Muscle layer of duodenum (tissue), 2 donors: ENCODE data around the gene PAX8.

Experiments
- H3K27ac ChIP-seq: one replicate; pipeline ENCODE4 v1.7.0; 2013; ENCODE audit warnings: mild to moderate bottlenecking, low read length
- H3K27me3 ChIP-seq: one replicate; pipeline ENCODE4 v1.7.0; 2013; ENCODE audit warnings: low read depth, mild to moderate bottlenecking, control low read depth, low read length
- H3K36me3 ChIP-seq, 2 donors: one replicate each; pipeline ENCODE4 v1.7.0; 2013; ENCODE audit warnings: low read length in 2 of 2, control low read depth in 1 of 2, mild to moderate bottlenecking in 1 of 2; ENCODE audit not compliant: insufficient read depth in 2 of 2, control insufficient read depth in 1 of 2
- H3K4me1 ChIP-seq, 2 donors: one replicate each; pipeline ENCODE4 v1.7.0; 2013; ENCODE audit warnings: low read length in 2 of 2, mild to moderate bottlenecking in 2 of 2, control low read depth in 1 of 2, moderate library complexity in 1 of 2; ENCODE audit not compliant: insufficient read depth in 2 of 2, control insufficient read depth in 1 of 2
- H3K4me3 ChIP-seq, 2 donors: one replicate each; pipeline ENCODE4 v1.7.0; 2013; ENCODE audit warnings: low read length in 2 of 2, low read depth in 1 of 2, mild to moderate bottlenecking in 1 of 2
- H3K9me3 ChIP-seq, 2 donors: one replicate each; pipeline ENCODE4 v1.7.0; 2013; ENCODE audit warnings: low read length in 2 of 2, control low read depth in 1 of 2, mild to moderate bottlenecking in 1 of 2; ENCODE audit not compliant: control insufficient read depth in 1 of 2
- donor health status: healthy.

The PAX8 gene

DNA sequence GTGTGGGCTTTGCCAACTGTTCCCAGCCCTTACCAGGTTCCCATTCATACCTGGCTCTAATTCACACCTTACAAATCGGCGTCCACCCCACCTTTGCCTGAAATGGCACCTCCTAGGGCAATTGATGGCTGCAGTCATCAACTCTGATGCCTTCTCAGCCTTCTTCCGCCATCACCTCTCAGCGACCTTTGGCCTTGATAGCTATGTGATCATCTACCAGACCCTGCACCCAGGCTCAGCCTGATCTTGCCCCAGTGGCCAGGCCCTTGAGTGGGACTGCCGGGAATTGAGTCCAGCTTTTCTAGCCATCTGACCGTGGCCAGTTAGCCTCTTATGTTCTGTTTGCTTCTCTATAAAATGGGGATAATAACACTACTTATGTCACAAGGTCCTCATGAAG, 72.5 kb downstream of the PAX8 start:
- Histone ChIP-seq H3K27me3 (no peaks in the 10 kb centered on the region), H3K4me3 (no peak overlapping the region), H3K27ac (no peak overlapping the region), H3K9me3 (no peaks in the 10 kb centered on the region), H3K36me3 (peaks cover 0 to 3% of the 10 kb centered on the region in 2 donors), H3K4me1 (peaks cover 3 to 4% of the 10 kb centered on the region in 2 donors)

DNA sequence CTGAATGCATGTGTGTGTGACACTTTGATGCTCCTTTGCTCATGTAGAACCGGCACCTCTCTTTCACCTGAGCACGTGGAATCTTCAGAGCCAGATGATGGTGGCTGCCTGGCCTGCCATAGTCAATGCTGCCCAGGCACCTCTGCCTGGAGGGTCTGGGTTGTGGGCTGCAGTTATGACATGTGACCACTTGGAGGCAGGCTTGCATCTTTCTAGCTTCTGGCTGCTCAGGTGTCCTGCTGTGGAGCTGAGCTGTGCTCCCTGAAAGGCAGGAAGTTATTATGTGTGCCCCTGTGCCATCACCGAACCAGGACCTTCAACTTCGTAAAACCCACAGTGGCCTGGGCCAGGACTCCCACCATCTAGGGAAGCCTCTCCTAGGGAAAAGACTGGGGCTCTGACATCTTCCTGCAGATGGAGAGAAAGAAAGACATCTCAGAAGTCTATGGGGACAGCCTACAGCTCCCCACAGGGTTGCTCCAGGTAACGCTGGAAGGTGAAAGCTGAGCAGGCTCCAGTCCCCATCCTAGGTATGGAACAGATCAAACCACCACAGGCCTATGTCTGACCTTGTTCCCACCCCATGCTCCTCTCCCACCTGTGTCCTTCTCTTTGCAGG, 74.7 kb downstream of the PAX8 start:
- Histone ChIP-seq H3K4me3 (no peak overlapping the region), H3K36me3 (peaks cover 0 to 5% of the 10 kb centered on the region in 2 donors), H3K27me3 (no peaks in the 10 kb centered on the region), H3K9me3 (no peaks in the 10 kb centered on the region), H3K27ac (no peak overlapping the region), H3K4me1 (peaks cover 0 to 12% of the 10 kb centered on the region in 2 donors)

DNA sequence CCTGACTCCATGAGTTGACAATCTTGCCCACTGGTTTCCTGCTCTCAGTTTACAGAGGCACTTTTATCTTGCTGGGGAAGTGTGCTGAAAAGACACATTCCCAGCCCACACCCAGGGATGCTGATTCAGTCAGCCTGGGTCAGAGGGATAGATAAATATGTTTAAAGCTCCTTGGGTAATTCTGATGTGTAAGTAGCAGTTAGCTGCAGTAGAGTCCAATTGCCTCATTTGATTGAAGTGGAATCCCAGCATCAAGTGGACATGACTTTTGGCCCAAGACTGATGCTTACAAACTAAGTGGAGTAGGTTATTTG, 75.5 kb downstream of the PAX8 start:
- Histone ChIP-seq H3K4me3 (no peak overlapping the region), H3K4me1 (peaks cover 0 to 18% of the 10 kb centered on the region in 2 donors), H3K36me3 (peaks cover 0 to 5% of the 10 kb centered on the region in 2 donors), H3K27ac (no peak overlapping the region), H3K9me3 (no peaks in the 10 kb centered on the region), H3K27me3 (no peaks in the 10 kb centered on the region)

DNA sequence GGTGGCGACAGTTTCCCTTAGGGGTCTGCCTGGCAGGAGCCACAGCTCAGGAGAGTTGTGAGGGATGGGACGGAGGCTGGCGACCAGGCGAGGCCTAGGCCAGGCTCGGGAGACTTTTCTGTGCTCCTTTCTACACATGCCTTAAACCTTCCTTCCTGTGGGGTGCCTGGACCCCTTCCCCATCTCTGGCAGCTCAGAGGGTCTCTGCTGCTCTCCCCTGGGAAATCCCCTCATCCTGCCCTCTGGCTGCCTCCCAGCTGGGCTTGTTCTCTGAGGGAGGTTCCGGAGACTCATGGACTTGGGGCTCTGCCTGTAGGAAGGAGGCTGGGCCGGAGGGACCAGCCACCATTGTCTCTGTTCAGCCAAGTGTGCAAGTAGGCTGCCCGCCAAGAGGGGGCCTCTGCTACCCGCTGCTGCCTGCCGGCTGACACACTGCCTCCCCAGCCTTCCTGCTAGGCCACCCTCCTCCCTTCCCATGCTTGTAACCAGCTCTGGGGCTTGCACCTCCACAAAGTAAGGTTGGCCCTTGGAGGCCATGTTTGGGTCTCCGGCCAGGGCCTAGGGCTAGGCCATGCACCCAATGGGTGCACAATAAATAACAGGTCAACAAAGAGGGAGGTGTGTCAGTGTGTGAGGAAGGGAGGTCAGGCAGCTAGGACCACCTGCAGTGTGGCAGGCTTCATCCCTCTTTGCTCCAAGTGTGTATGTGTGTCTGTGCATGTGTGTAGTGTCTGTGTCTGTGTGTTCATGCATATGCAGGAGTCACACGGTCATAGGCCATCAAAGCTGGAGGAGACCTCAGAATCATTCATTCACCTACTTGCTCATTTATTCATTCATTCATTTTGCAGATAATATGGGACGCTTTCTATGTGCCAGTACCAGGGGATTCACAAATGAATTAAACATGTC, 76.2 kb downstream of the PAX8 start:
- Histone ChIP-seq H3K36me3 (peaks cover 0 to 5% of the 10 kb centered on the region in 2 donors), H3K27me3 (no peaks in the 10 kb centered on the region), H3K4me1 (peaks cover 0 to 18% of the 10 kb centered on the region in 2 donors), H3K27ac (no peak overlapping the region), H3K4me3 (no peak overlapping the region), H3K9me3 (no peaks in the 10 kb centered on the region)

DNA sequence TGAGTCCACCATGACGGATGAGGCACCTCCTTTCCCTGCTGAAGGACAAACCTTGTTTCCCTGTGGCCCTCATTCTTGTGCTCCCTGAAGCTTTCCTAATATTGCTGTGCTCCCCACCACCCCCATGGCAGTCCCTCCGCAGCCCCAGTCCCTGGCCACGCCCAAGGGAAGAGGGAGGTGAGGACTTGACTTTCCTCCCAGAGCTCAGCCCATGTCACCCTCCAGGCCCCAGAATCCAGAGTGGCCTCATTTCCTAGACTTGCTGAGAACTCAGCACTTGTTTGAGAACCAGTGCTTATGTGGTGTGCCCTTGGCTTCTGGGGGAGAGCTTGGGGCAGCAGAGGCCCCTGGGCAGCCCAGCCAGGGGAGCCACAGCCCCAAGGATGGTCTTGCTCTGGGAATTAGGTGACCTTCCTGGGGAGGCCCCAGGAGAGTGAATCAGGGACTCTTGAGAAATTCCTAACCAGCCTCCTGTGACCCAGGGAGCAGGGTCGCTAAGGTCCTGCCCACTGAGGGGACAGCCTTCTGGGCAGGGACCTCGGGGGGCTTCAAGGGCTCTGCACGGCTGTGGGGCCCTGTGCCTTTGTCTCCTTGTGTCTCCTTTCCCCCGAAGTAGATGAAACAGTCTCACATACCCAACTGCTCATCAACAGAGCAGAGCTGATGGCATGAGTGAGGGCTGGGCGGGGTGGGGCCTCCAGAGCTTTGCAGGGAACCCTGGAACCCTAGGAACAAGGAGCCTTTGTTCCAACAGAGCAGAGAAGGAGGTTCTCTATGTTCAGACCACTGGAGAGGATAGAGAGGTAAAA, 77.0 kb downstream of the PAX8 start:
- Histone ChIP-seq H3K27ac (no peak overlapping the region), H3K4me3 (no peak overlapping the region), H3K27me3 (no peaks in the 10 kb centered on the region), H3K36me3 (peaks cover 0 to 5% of the 10 kb centered on the region in 2 donors), H3K9me3 (no peaks in the 10 kb centered on the region), H3K4me1 (peaks cover 0 to 18% of the 10 kb centered on the region in 2 donors)

DNA sequence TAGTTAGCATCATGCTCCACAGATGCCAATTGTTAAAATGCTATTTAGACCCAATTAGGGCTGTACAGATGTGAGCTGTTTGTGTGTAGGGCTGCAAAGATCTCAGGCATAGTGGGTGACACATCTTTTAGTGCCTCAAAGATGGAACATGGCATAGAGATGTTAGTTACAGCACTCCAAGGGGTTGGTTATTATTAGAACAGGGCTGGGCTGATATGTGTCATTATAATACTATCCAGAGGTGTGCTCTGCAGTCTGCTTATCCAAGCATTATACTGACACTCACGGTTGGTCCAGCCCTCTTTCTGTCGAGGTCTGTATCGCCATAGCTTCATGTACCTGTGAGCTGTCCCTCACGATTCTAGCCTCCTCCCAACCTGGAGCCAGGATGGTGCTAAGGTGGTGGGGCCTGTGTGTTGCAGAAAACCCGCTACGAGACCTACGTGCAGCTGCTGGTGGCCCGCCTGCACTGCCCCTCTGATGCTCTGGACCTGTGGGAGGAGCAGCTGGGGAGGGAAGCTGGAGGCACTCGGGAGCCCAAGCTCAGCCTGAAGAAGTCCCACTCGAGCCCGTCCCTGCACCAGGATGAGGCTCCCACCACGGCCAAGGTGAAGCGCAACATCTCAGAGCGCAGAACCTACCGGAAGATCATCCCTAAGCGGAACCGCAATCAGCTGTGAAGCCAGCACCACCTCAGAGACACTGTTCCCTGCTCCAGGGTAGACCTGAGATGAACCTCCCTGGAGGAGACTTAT, 77.8 kb downstream of the PAX8 start:
- no peaks in the 10 kb centered on the region for H3K27me3 ChIP-seq
- no peaks in the 10 kb centered on the region for H3K9me3 ChIP-seq
- no peak overlapping the region for H3K4me3 ChIP-seq
- H3K36me3 ChIP-seq = peaks cover 0 to 5% of the 10 kb centered on the region in 2 donors
- peaks cover 0 to 18% of the 10 kb centered on the region in 2 donors for H3K4me1 ChIP-seq
- no peak overlapping the region for H3K27ac ChIP-seq

DNA sequence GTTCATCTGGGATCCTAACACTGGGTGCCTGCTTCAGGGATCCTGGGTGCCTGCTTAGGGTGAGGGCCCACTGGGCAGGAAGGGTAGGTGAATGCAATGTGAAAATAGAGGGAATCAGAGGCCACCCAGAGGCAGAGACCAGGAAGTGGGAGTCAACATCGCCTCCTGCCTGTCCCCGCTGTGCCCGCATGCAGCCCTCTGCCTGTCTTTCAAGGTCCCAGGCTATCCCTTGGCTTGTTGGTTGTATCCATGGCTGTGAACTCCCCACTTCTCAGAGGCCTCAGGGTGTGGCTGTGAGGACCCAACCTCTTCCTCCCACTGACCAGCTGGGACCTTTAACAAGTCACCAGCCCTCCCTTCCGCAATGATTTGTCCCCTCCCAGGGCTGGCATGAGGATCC, 78.5 kb downstream of the PAX8 start:
- Histone ChIP-seq H3K36me3 (peaks cover 0 to 10% of the 10 kb centered on the region in 2 donors), H3K9me3 (no peaks in the 10 kb centered on the region), H3K27ac (no peak overlapping the region), H3K4me3 (no peak overlapping the region), H3K4me1 (peaks cover 0 to 18% of the 10 kb centered on the region in 2 donors), H3K27me3 (no peaks in the 10 kb centered on the region)

DNA sequence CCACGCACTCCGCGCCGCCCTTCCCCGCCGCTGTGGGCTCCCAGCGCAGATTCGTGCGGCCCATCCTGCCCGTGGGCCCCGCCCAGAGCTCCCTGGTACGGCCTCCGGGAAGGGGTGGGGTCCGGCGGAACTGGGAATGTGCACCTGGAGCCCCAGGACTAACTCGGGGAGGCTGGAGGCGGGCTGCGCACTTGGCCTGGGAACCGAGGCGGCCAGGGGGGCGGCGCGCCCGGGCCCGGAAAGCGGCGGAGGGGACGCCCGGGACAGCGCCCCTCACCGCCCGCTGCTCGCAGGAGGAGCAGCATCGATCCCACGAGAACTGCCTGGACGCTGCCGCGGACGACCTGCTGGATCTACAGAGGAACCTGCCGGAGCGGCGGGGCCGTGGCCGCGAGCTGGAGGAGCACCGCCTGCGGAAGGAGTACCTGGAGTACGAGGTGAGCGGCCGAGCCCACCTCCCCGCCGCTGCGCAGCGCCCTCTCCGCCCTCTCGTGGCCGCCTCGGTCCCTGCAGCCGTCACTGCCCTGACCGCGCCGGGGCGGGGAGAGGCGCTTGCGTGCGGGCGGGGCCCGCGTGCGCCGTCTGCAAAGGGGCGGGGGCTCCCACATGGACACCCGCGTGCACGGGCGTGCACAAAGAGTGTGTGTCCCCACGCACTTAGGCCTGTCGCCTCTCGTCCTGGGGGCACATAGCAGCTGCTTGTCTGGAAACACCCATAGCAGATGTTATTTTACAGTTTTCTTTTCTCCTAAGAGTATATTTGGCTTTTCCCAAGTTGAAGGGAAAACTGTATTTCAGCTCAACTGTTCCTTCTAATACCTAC, 79.7 kb downstream of the PAX8 start:
- Histone ChIP-seq H3K4me1 (peaks cover 0 to 18% of the 10 kb centered on the region in 2 donors), H3K9me3 (no peaks in the 10 kb centered on the region), H3K4me3 (peak overlapping the region; percentile 48 to 87), H3K27me3 (no peaks in the 10 kb centered on the region), H3K36me3 (peaks cover 0 to 10% of the 10 kb centered on the region in 2 donors), H3K27ac (peak overlapping the region; percentile 51)

DNA sequence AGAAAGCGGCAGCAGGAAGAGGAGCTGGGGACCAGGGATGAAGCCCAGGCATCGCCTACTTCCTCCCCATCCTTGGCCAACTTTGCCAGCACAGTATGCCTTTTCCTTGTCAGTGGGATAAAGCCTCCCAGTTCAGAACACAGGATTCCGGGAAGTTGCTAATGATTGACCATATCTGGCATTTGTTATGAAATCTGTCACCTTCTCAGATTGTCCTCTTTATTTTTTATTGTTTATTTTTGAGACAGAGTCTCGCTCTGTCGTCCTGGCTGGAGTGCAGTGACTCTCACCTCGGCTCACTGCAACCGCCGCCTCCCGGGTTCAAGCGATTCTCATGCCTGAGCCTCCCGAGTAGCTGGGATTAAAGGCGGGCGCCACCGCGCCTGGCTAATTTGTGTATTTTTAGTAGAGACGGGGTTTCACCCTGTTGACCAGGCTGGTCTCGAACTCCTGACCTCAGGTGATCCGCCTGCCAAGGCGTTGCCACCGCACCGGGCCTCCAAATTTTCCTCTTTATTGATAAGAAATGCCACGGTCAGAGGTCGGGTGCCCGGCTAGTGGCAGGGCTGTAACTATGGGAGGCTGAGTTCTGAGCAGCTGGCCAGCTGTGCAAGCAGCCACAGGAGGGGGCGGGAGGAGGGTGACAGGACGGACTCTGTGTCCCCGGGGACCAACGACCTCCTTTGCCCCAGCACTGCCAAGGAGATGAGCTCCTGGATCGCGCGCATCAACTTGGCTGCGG, 80.5 kb downstream of the PAX8 start:
- peaks cover 0 to 18% of the 10 kb centered on the region in 2 donors for H3K4me1 ChIP-seq
- H3K36me3 ChIP-seq = peaks cover 0 to 10% of the 10 kb centered on the region in 2 donors
- H3K4me3 ChIP-seq = peak overlapping the region; percentile 48 to 87
- H3K9me3 ChIP-seq = no peaks in the 10 kb centered on the region
- no peak overlapping the region for H3K27ac ChIP-seq
- H3K27me3 ChIP-seq = no peaks in the 10 kb centered on the region
